AG09319 (cell line): ENCODE data around the gene PLPPR3.
"Not testable (repeated sequence)": the region's sequence is repeated elsewhere in the genome, so short reads cannot be mapped to it uniquely, and the experiment has no call there.

Experiments
- DNase-seq: peaks from one replicate; pipeline ENCODE4 v3.0.0-alpha.2; 2010; ENCODE audit warnings: low read depth; ENCODE audit errors: extremely low read depth
- CTCF ChIP-seq: IDR thresholded peaks from 2 replicates; pipeline ENCODE4 v1.5.1; 2011; ENCODE audit warnings: low read depth, mild to moderate bottlenecking, inconsistent platforms, low read length, moderate library complexity

The PLPPR3 gene

GRCh38 chr19:852136-853013, 30.6 kb upstream of the PLPPR3 start, which contains the start of gene ELANE:
Gene ELANE (plus strand): TSS chr19:852303. CDS start chr19:852329, 26 bp downstream.
- TF ChIP-seq CTCF, result no peak
- DNase-seq, result no peak

- no peak for TF ChIP-seq CTCF
- DNase-seq, result no peak
Observed at GRCh38 chr19:850979-851335, 29.2 kb upstream of the PLPPR3 start.

GRCh38 chr19:850221-850978, 28.6 kb upstream of the PLPPR3 start:
- DNase-seq, result peak; percentile 88
- TF ChIP-seq CTCF, result no peak

- DNase-seq, result not testable (repeated sequence)
Observed at GRCh38 chr19:849195-849594, 27.4 kb upstream of the PLPPR3 start.

- TF ChIP-seq CTCF, result no peak
- no peak for DNase-seq
Observed at GRCh38 chr19:848386-848921, 26.7 kb upstream of the PLPPR3 start.

- no peak for TF ChIP-seq CTCF
- no peak for DNase-seq
Observed at GRCh38 chr19:845707-846521, 24.2 kb upstream of the PLPPR3 start.

- DNase-seq, result no peak
- no peak for TF ChIP-seq CTCF
Observed at GRCh38 chr19:844546-844971, 22.8 kb upstream of the PLPPR3 start.
